ENCODE data around the gene SUSD6. TPM values are rescaled to one million over a fixed set of nuclear protein-coding genes. Genes with fewer than 3 reads are reported as not detected.
"Not testable (repeated sequence)": the region's sequence is repeated elsewhere in the genome, so short reads cannot be mapped to it uniquely, and the experiment has no call there.

Gene SUSD6
- total RNA-seq, 1 donor from 2014 or later = 13.7 TPM

DNA sequence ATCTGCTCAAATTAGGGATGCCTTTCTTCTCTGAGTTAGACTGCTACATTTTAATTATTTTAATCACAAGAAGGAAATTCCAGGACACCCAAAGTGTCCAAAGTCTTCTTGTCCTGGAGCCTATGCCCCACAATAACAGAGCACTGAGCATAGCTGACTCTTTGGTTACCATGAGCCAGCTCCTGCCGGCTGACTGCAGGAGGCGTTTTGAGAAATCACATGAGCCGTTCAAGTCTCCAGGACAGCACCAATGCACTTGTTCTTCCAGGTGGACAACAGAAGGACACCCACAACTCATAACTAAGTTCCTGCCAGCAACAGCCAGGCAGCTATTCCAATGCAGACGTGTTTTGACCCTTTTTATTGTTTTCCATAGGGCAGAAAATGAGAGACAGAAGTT is 109.5 kb downstream of the SUSD6 start:
- TF ChIP-seq, protein P1, sequence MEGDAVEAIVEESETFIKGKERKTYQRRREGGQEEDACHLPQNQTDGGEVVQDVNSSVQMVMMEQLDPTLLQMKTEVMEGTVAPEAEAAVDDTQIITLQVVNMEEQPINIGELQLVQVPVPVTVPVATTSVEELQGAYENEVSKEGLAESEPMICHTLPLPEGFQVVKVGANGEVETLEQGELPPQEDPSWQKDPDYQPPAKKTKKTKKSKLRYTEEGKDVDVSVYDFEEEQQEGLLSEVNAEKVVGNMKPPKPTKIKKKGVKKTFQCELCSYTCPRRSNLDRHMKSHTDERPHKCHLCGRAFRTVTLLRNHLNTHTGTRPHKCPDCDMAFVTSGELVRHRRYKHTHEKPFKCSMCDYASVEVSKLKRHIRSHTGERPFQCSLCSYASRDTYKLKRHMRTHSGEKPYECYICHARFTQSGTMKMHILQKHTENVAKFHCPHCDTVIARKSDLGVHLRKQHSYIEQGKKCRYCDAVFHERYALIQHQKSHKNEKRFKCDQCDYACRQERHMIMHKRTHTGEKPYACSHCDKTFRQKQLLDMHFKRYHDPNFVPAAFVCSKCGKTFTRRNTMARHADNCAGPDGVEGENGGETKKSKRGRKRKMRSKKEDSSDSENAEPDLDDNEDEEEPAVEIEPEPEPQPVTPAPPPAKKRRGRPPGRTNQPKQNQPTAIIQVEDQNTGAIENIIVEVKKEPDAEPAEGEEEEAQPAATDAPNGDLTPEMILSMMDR (conservative IDR thresholded peaks at IDR 0.05) = no peak
- DNase-seq (ENCODE audit: low read depth, low spot score) = no peak
- peaks cover 3% of the 10 kb centered on the region for H3K27me3 Mint-ChIP-seq (ENCODE audit: low read depth)
- H3K27ac Mint-ChIP-seq (ENCODE audit: unreplicated experiment) = no peak overlapping the region
- peaks cover 3% of the 10 kb centered on the region for H3K36me3 Mint-ChIP-seq (ENCODE audit: low read depth)
- no peaks in the 10 kb centered on the region for H3K9me3 Mint-ChIP-seq
- peaks cover 2% of the 10 kb centered on the region for H3K4me1 Mint-ChIP-seq
- no peak overlapping the region for H3K4me3 Mint-ChIP-seq

DNA sequence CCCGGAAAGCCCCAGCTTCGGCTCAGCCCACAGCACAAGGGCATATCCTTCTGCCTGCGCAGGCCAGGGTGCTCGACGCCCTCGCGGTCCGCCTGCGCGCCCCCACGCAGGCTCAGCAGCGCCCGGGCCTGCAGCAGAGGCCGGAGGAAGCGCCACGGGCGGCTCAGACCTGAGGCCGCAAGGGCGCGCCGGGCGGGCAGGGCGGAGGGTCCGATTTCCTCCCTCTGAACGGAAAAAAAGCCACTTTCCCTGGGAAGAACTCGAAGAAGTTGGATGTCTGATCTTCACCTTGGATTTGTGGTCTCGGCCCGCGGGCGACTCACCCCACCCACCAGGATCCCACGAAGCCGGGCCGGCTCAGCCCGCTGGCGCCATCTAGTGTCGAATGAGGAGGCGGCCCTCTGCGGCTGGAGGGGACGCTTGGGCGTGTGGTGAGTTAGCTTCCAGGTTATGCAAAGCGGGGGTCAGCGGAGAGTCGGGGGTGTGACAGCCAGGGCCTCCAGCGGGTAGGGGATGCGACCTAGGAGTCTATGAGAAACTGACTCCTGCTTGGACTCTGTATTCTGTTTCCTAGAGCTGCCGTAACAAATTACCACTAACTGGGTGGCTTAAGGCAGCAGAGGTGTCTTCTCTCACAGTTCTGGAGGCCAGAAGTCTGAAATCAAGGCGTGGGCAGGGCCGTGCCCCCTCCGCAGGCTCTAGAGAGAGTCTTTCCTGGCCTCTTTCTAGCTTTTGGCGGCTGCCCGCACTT is 115.5 kb downstream of the SUSD6 start:
- peaks cover 12% of the 10 kb centered on the region for H3K27me3 Mint-ChIP-seq (ENCODE audit: low read depth)
- no peaks in the 10 kb centered on the region for H3K9me3 Mint-ChIP-seq
- no peak overlapping the region for H3K27ac Mint-ChIP-seq (ENCODE audit: unreplicated experiment)
- peak; percentile 92 for DNase-seq (ENCODE audit: low read depth, low spot score)
- H3K4me3 Mint-ChIP-seq = peak overlapping the region; percentile 52
- peaks cover 12% of the 10 kb centered on the region for H3K4me1 Mint-ChIP-seq
- no peaks in the 10 kb centered on the region for H3K36me3 Mint-ChIP-seq (ENCODE audit: low read depth)
- TF ChIP-seq, protein P1 (conservative IDR thresholded peaks at IDR 0.05) = peak; percentile 99

DNA sequence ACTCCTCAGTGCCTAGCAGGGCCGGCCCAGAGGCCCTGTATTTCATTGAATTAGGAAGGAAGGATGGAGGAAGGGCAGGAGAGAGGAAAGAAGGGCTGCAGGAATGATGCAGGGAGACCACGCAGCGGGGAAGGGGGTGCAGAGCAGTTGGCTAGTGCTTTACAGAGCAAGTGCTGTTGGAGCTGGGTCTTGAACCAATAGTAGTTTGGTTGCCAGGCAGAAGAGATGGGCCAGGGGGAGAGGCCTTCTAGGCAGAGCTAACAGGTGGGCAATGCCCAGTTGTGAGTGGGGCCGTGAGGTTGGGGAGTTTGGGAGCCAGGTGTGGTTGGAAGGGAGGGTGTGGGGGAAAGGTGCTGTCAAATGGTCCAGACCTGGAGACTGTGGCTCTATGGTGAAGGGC is 116.5 kb downstream of the SUSD6 start:
- H3K4me3 Mint-ChIP-seq = no peak overlapping the region
- no peaks in the 10 kb centered on the region for H3K36me3 Mint-ChIP-seq (ENCODE audit: low read depth)
- peaks cover 12% of the 10 kb centered on the region for H3K27me3 Mint-ChIP-seq (ENCODE audit: low read depth)
- peaks cover 12% of the 10 kb centered on the region for H3K4me1 Mint-ChIP-seq
- TF ChIP-seq, protein P1 (conservative IDR thresholded peaks at IDR 0.05) = no peak
- no peak overlapping the region for H3K27ac Mint-ChIP-seq (ENCODE audit: unreplicated experiment)
- H3K9me3 Mint-ChIP-seq = no peaks in the 10 kb centered on the region
- DNase-seq (ENCODE audit: low read depth, low spot score) = no peak

DNA sequence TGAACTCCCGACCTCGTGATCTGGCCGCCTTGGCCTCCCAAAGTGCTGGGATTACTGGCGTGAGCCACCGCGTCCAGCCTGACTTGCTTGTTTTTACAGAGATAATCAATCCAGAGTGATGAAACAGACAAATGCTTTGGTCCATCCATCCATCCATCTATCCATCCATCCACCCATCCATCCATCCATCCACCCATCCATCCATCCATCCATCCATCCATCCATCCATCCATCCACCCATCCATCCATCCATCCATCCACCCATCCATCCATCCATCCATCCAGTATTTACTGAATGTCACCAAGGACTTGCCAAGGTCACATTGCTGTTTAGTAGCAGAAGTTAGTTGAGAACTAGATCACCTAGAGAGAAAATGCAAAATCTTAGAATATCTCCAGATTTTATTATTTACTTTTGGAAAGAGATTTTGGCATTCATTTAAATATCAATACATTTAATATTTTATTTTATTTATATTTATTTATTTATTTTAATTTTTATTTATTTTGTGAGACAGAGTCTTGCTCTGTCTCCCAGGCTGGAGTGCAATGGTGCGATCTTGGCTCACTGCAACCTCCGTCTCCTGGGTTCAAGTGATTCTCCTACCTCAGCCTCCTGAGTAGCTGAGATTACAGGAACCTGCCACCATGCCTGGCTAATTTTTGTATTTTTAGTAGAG is 120.7 kb downstream of the SUSD6 start:
- not testable (repeated sequence) for H3K4me1 Mint-ChIP-seq; H3K36me3 Mint-ChIP-seq (ENCODE audit: low read depth); H3K27ac Mint-ChIP-seq (ENCODE audit: unreplicated experiment); H3K27me3 Mint-ChIP-seq (ENCODE audit: low read depth); H3K4me3 Mint-ChIP-seq; DNase-seq (ENCODE audit: low read depth, low spot score); H3K9me3 Mint-ChIP-seq

DNA sequence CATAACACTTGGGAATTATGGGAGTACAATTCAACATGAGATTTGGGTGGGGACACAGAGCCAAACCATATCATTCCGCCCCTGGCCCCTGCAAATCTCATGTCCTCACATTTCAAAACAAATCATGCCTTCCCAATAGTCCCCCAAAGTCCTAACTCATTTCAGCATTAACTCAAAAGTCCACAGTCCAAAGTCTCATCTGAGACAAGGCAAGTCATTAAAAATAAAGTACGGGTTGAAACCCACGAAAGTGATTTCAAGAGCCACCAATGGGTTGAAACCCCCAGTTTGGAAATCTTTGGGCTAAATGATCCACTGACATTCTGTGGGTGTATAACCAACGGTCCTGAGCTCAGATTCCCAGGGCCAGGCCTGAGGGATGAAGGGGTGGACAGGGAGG is 125.0 kb downstream of the SUSD6 start:
- DNase-seq (ENCODE audit: low read depth, low spot score); H3K9me3 Mint-ChIP-seq; H3K4me1 Mint-ChIP-seq; H3K4me3 Mint-ChIP-seq; H3K27me3 Mint-ChIP-seq (ENCODE audit: low read depth); H3K36me3 Mint-ChIP-seq (ENCODE audit: low read depth); H3K27ac Mint-ChIP-seq (ENCODE audit: unreplicated experiment): not testable (repeated sequence)

DNA sequence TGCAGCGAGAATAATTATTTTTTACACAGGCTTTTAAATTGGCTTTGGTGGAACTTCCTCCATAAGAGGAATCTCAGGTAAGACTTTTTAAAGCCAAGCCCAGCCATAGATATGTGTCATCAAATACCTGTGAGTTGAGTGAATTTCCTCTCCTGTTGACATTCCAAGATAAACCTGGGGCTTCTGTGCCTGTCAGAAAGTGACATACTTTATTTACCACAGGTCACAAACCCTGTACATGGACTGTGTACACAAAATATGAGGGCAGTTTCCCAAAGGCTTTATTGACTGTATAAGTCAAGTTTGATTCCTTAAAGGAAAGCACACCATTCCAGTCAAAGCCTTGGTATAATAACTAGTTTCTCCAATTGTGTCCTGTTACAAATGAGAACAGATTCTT is 129.7 kb downstream of the SUSD6 start:
- Mint-ChIP-seq H3K9me3 (peaks cover 5% of the 10 kb centered on the region), H3K27me3 (ENCODE audit: low read depth) (peaks cover 2% of the 10 kb centered on the region), H3K4me1 (no peaks in the 10 kb centered on the region), H3K4me3 (no peak overlapping the region), H3K36me3 (ENCODE audit: low read depth) (peaks cover 3% of the 10 kb centered on the region), H3K27ac (ENCODE audit: unreplicated experiment) (no peak overlapping the region)
- DNase-seq (ENCODE audit: low read depth, low spot score) = no peak
- TF ChIP-seq, protein P1 (conservative IDR thresholded peaks at IDR 0.05) = no peak

All from neural crest cell (in vitro differentiated cells).